HS-5 (cell line): ENCODE data around the gene TLE4.
A peak's percentile ranks its signal among the peaks of the same experiment; 100 is the strongest.

Experiments used
- DNase-seq: peaks from one replicate; pipeline ENCODE4 v3.0.0-alpha.2; 2012; ENCODE audit warnings: low read depth

Gene TLE4

DNA sequence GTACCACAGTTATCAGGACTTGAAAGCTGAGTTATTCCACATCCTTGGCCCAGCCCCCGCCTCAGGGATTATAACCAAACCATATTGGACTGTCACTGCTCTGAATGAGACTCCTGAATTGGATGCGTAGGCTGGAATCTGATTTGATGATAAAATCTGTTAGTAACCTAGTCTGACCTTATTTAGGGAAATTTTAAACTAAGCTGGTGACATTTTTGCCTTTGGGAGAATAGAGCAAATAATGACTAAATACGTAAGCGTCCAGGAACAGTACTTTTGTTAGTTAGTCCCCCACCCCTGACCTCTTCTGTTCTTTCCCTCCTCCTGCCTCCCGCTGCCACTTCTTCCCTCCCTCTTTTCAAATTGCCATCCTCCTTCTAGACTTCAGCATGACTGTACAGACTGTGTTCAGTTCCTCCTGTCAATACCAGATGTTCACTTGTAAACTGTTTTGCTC lies 92.6 kb downstream of the TLE4 start:
- no peak for DNase-seq

DNA sequence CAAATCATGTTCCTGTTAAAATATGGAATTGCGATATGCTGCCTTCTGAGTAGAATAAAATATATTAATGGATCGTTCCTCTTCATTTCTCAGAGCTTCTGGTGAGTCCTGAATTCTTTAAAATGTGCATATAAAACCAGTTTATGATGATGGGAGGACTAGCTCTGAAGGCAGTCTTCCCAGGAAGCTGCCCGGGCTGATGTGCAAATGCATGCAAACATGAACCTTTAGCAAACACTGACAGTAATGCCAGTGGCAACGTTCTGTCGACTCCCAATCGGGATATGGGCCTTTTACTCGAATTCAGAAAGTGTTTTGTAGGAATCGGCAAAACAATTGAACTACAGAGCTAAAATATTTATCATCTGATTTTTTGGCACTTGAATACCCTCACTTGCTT lies 93.6 kb downstream of the TLE4 start:
- no peak for DNase-seq

DNA sequence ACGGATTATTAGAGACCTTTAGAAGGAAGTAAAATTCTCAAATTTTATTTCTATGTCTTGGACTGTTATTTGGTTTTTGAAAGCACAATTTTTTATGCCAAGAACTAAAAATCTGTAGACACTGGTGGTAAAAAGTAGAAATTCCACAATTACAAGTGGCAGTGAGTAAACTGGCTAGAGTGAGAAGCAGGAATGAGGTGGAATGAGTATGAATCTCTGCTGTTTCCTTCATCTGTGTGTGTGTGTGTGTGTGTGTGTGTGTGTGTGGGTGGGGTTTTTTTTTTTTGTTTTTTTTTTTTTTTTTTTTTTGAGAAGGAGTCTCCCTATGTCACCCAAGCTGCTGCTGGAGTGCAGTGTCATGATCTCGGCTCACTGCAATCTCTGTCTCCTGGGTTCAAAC lies 94.2 kb downstream of the TLE4 start:
- no peak for DNase-seq

DNA sequence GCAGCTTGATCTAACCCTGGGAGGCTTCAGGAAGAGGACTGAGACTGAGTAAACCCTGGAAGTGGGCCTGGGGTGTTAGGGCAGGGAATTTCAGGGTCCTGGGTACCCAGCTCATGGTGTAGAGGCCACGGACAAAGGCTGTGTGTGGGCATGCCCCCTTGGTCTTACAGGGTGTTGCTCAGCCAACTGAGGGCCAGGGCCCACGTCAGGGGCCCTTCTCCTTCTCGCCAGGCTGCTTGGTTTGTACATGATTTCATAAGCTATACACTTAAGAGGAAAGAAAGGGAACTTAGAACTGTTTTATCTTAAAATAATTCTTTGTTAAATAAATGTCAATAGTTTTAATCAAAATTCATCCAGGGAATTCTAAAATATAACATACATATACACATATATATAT lies 95.4 kb downstream of the TLE4 start:
- DNase-seq = no peak

DNA sequence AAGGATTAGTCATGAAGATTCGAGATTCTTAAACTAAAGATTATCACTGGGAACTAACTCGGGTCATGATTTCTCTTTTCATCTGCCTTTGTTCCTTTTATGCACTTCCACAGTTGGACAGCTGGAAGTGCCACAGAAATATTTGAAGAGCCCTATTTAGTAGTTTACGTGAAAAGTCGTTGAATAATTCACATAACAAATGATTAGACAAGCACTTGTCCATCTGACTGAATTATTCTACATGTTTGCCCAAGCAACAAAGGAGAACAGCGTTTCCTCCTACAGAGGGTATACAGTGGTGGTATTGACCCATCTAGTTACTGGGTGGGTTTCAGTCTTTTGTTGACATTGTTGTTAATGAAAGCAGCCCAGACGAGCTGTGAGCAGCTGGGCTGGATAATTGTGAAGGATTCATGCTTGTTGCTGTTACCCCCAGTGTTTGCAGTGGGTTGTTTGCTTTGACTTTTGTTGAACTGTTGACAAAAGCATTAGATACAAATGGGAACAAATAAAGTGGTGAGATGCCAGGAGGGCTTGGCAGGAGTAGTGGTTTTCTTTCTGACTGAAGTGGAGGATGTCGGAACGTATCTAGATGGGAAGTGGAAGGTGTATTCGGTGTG lies 96.2 kb downstream of the TLE4 start:
- no peak for DNase-seq

DNA sequence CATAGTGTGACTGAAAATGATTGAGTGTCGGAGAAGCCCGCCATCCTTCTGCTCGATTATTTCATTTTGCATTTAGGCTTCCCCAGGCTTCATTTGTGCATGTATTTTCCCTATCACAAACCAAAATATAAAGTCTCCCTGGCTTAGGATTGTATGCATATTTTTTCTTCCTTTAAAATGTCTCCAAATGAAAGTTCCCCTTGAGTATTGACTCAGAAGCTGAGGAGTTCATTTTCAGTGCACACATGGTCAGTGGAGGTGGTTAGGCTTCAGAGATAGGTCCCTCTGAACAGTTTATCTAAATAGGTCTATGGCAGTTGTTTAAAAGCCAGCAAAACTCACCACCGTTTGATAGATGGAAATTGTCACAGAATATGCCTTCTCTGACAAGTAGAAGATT lies 97.2 kb downstream of the TLE4 start:
- DNase-seq = no peak

DNA sequence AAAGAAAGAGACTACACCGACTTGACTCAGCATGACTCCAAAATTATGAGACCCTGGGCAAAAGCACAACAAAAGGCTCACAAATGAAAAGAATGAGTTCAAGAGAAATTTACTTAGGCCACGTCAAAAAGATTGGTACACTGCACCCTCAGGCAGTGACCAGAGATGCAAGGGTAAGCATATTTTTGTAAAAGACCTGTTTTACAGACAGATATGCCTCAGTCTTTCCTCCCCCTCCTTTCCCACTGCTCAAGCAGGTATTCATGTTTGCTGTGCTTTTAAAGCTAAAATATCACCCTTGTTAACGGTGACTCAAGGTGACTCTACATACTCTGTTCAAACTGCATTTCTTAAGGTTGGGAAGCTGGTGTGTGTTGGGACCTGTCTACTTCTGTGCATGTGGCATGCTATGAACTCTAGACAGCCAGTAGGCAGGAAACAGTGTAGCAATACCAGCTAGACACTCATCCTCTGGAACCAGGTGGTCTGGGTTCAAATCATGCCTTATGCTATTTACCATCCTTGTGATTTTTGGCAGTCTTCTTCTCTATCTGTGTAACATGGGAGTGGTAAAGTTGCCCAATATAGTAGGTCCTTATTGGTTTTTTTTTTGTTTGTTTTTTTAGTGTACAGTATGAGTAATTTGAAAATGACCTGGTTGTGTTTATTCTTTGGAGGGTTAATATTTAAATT lies 98.7 kb downstream of the TLE4 start:
- DNase-seq = no peak

DNA sequence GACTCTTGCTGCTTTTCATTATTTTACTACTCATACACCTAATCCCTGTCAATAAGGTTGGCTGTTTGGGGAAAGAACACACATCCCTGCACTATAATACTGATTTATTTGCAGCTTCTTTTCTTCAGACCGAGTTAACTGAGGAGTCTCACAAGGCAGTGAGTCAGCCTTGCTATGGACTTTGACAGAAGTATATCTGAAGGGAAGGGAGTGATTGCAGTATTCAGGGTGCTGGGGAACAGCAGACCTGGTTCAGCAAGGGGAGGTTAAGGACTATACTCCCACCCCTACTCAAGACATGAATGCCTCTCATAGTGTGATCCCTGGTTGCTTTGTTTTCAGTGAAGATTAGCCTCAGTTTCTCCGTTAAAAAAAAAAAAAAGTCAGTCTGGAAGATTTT lies 99.8 kb downstream of the TLE4 start:
- no peak for DNase-seq

DNA sequence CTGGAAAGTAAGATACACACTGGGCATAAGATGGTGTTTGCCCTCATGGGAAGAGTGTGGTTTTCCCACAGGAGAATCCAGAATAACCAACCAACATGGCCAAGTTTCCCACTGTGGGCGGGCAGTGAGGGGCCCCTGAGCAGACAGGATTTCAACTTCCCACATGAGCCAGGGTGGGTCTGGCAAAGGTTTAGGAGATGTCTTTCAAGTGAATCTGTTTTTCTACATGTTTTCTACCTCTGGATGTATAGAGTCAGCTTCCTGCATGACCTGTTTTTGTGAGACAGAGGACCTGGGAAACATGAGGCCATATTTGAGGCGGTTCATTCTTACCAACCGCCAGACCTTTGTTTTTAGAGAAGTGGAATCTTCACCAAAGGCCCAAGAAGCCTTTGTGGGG lies 100.5 kb downstream of the TLE4 start:
- DNase-seq = no peak

DNA sequence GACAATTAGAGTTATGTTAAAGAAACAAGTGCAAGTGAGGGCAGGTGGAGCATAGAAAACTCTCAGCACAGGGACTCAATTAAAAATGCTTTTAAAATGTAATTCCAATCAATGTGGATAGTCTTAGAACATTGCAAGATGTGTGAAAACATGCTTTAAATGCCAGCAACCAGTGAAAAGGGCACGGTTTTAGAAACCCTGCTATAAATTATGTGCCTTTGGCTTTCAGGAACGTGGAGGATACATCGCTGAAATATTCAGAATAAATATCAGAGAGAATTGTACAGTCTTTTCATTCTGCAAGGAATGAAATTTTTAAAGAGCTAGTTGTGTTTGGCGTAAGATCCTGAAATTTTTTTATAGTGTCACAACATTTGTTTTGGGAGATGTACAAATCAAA lies 101.1 kb downstream of the TLE4 start:
- no peak for DNase-seq

DNA sequence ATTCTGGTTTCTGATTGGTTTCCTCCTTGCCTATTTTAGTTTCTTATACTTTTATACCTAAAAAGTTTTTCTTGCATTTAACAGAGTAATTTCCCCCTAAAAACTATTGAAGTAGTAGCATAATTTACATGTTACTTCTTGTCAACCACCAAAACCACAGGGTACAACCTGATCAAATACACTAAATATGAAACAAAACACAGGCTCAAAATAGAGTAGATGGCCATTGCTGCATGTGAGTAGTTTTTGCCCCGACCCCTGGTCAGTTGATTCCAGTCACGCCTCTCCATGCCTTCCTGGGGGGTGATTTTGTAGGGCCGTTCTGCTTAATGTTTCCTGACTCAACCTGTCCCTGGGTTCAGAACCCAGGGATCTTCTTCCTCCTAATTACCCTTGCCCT lies 101.8 kb downstream of the TLE4 start:
- no peak for DNase-seq

DNA sequence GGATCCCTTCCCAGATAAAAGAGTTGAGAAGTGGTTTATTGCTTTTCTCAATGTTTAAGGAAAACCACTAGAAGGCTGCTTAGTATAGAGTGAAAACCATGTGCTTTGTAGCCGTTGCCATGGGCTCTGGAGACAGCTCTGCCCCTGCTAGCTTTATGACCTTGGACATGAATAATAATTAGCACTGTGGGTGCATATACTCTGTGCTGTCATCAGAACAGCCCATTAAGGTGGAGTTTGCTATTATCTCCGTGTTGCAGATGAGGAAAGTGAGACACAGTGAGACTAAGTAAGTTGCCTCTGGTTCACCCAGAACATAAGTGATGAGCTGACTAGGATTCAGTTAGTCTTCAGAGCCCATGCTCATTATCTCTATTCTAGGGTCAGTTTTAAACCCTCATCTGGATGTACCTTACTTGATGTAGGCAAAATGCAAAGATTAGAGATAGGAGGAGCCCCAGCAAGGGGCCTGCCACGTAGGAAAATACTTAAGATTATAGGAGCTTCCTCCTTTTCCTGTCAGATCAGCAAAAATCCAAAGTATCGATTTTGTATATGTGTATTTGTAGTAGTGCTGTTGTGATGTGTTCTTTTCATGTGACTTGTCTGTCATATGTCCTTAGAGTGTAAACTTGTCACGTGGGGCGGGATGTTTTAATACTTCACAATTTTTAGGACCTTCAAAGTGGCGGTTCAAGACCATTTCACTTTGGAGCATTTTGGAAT lies 102.5 kb downstream of the TLE4 start:
- no peak for DNase-seq

DNA sequence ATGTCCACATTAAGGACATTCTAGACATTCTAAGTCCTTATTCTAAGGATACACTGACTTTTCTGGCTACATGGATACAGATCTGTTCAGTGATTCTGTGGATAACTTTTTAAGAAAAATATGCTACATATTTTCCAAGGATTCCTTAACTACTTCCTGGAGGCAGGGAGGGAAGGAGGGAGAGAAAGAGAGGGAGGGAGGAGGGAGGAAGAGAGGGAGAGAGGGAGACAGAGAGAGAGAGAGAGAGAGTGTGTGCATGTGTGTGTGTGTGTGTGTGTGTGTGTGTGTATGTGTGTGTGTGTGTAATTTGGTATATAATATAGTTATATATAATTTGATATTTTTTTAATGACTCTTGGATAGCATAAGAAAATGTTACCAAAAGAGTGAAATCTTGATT lies 109.8 kb downstream of the TLE4 start:
- DNase-seq = no peak

DNA sequence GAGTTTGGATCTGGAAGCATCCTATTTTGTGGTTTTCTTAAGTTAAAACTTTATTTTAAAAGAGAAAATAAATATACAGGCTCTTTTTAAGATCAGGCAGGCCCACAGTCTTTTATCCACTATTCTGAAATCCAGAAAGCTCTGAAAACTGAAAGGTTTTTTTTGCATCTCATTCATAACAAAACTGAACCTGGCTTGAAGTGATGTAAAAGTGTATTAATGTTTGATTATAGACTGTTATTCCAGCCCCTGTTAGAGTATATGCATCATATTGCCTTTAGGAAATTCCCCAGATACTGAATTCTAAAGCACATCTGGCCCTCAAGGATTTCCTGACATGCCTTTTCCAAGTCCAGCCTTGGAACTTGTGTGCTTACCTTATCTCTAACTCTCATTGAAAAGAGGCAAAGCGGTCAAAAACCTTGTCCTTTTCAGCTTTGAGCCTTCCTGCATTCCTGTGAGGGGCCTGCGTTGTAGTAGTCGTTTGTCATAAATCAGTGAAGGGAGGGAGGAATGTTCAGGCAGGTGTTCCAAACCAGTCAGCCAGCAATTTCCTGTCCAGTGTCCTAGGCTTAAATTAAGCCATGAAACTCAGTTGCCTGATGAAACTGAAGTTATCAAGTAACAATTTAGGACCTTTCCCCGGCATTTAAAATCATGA lies 110.4 kb downstream of the TLE4 start:
- DNase-seq = no peak

DNA sequence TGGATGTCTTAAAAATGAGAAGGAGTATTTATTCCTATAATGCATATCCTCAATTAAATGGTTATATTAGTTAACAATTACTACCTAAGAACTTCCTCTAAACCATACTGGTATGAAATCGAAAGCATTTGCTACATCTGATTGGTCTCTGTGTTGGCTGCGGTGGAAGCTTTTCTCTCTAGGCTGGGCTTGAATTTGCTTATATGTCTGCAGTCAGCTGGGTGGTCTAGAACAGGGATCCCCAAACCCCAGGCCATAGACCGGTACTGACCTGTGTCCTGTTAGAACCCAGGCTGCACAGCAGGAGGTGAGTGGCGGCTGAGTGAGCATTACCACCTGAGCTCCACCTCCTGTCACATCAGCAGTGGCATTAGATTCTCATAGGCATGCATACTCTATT lies 112.3 kb downstream of the TLE4 start:
- no peak for DNase-seq

DNA sequence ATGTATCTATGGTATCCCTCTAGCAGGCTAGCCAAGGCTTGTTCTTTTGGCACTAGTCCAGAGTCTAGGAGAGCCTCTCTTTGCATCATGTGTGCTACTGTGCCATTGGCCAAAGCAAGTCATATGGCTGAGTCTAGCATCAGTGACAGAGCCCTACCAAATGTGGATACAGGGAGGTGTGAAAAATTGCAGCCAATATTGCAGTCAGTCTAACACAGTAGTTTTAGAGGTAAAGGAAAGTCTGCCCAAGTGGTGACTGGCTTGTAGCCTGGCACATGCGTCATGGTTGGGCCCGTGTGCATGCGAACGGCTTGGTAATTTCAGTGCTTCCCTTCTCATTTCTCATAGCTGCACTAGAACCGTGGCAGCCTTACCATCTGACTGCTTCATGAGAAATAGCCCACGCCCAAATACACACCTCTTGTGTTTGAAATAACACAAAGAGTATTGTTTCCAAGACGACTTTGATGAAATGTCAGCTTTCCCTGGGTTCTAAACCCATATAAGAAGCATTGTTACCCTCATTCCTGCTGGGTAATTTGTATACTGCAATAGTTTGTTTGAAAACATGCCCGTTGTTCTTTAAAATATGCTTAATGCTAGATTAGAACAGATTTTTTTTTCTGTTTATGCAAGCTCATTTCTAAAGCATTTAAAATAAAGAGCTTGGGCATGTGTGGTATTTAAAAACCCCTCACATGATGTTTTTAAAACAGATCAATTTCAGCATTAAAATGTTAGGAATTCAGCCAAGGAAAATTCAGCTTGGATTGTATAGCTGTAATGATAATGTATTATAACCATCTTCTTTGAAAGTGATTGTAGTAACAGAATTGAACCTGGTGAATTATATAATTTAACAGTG lies 113.2 kb downstream of the TLE4 start:
- no peak for DNase-seq

DNA sequence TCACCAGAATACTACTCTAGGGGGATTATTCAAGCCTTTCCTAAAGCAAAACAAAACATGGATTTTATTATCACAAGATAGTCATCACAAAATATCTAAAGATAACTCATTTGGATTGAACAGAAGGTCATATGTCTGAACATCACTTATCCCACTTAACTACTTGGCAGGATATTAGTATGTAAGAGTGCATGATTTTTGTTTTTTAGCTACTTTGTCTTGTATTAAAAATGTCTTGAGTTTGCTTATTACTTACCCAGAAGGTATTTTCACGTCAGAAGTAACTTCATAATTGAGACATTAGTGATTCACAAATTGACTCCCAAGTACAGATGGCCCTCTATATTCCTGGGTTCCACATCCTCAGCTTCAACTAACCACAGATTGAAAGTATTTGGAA lies 113.8 kb downstream of the TLE4 start:
- DNase-seq = peak; percentile 37

DNA sequence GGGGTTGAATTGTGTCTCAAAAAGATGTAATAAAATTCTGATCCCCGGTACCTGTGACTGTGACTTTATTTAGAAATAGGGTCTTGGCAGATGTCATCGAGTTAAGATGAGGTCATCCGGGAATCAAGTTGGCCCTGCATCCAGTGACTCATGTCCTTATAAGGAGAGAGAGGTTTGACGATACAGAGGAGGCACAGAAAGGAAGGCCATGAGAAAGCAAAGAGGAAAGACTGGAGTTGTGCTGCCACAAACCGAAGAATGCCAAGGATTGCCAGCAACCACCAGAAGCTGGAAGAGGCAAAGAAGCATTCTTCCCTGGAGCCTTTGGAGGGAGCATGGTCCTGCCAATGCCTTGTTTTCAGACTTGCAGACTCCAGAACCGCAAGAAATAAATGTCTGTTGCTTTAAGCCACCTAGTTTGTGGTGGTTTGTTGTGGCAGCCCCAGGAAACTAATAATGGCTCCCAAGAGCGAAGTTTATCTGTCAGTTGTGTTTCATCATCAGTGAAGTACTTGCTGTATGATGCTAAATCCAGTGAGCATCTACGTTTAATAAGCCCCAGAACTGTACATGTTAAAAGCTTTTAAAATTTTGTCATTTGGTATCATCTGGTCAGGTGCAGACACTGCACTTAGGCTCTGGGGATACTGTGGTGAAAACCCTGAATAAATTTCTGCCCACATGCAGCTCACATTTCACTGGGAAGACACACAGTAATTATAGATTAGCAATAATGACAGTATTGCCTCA lies 114.8 kb downstream of the TLE4 start:
- DNase-seq = peak; percentile 59

DNA sequence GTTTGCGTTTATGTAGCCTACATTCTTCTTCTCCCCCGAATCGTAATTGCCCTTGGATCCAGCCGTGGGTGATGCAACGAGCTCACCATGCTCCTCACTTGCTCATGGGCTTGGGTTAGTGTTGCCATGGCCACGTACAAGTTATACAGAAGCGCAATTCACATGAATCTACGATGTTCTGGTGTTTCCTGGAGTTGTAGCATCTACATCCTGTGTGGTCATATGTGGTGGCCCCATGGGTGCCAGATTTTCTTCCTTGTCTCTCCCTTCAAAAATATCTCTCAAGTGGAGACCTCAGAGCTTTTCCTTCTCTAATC lies 115.3 kb downstream of the TLE4 start:
- DNase-seq = no peak

DNA sequence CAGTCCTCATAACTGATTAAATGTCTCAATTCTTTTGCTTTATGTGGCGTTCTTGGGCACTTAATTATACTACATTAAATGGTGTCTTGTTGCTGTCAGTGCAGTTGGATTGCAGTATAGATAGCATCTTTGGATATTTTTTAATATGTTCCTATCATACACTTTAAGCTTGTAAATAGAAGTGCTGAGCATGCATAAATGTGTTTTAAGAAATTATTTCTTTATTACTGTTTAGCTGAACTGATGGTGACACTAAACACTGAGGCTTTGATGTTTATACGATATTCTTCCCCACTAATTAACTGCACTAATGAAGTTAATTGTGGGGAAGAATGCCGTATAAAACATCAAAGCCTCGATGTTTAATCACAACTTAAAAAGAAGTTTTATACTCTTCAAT lies 116.6 kb downstream of the TLE4 start:
- no peak for DNase-seq

DNA sequence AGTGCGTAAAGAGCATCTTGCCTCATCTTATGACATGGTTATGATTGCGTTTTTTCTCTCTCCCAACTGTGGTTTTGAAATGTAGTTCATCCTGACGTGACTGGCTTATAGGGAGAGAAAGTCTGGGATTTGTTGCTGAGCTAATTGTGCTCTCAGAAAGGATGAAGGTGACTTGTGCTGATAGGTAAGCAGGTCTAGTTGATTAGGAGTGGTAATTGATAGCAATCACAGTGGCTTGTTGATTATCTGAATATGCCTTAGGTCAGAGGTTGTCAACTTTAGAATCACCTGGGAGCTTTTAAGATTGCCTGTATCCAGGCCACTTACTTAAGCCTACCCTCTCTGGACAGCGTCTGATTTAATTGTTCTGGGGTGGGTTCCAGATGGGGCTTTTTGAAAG lies 117.8 kb downstream of the TLE4 start:
- no peak for DNase-seq
